Loucy (cell line): ENCODE measurements around the gene TGFBR3.

ENCODE experiments used
- H2AFZ ChIP-seq: fragments of 200-600 bp; sonication (generic); 2 replicates; pipeline ENCODE4 v1.6.0; 2016; ENCODE audit warnings: antibody characterized with exemption, mild to moderate bottlenecking, low read length, moderate library complexity
- H3F3A ChIP-seq: fragments of 200-600 bp; 2 replicates; pipeline ENCODE4 v1.6.0; 2016; ENCODE audit warnings: antibody characterized with exemption, low read depth, mild to moderate bottlenecking
- H3K27me3 ChIP-seq: fragments of 200-600 bp; sonication (generic); 2 replicates; pipeline ENCODE4 v1.6.1; 2014; ENCODE audit warnings: low read length, mild to moderate bottlenecking; ENCODE audit not compliant: insufficient read depth, poor library complexity, severe bottlenecking
- H3K36me3 ChIP-seq: fragments of 200-600 bp; sonication (generic); 2 replicates; pipeline ENCODE4 v1.6.1; 2016; ENCODE audit warnings: low read length; ENCODE audit not compliant: insufficient read depth
- H3K4me1 ChIP-seq: fragments of 200-600 bp; sonication (generic); 2 replicates; pipeline ENCODE4 v1.5.1; 2014; ENCODE audit warnings: low read length, mild to moderate bottlenecking; ENCODE audit not compliant: insufficient read depth, poor library complexity, severe bottlenecking
- H3K4me2 ChIP-seq: fragments of 200-600 bp; sonication (generic); 2 replicates; pipeline ENCODE4 v1.6.0; 2014; ENCODE audit warnings: antibody characterized with exemption, low read length, low read depth, mild to moderate bottlenecking; ENCODE audit not compliant: poor library complexity, severe bottlenecking
- H3K4me3 ChIP-seq: fragments of 200-600 bp; sonication (generic); 2 replicates; pipeline ENCODE4 v1.5.1; 2014; ENCODE audit warnings: low read length, mild to moderate bottlenecking, mixed read lengths; ENCODE audit not compliant: poor library complexity, severe bottlenecking
- H3K79me2 ChIP-seq: fragments of 200-600 bp; sonication (generic); 2 replicates; pipeline ENCODE4 v1.6.1; 2014; ENCODE audit warnings: low read length; ENCODE audit not compliant: insufficient read depth
- H3K9ac ChIP-seq: fragments of 200-600 bp; sonication (generic); 2 replicates; pipeline ENCODE4 v1.6.0; 2014; ENCODE audit warnings: mild to moderate bottlenecking, low read depth, low read length, moderate library complexity; ENCODE audit not compliant: poor library complexity, severe bottlenecking
- H3K9me2 ChIP-seq: fragments of 200-600 bp; sonication (generic); replicated peaks from 2 replicates; pipeline ENCODE4 v1.6.1; 2016; ENCODE audit warnings: low read depth, low read length, mixed read lengths
- H3K9me3 ChIP-seq: fragments of 200-600 bp; sonication (generic); 2 replicates; pipeline ENCODE4 v1.6.1; 2014; ENCODE audit warnings: mild to moderate bottlenecking, antibody characterized with exemption, low read length, low read depth; ENCODE audit not compliant: insufficient read depth
- H4K20me1 ChIP-seq: fragments of 200-600 bp; sonication (generic); 2 replicates; pipeline ENCODE4 v1.6.0; 2014; ENCODE audit warnings: antibody characterized with exemption, low read length, mild to moderate bottlenecking; ENCODE audit not compliant: insufficient read depth, poor library complexity, severe bottlenecking
- CTCF ChIP-seq: fragments of 200-600 bp; sonication (generic); conservative IDR thresholded peaks from 2 replicates; pipeline ENCODE4 v1.5.1; 2014; ENCODE audit warnings: mild to moderate bottlenecking, antibody characterized with exemption, low read length
- EZH2phosphoT487 ChIP-seq: fragments of 200-600 bp; IDR thresholded peaks from 2 replicates; pipeline ENCODE4 v1.6.1; 2018; ENCODE audit warnings: antibody characterized with exemption, mild to moderate bottlenecking, moderate library complexity, borderline replicate concordance

TGFBR3 gene

GRCh38 chr1:91778964-91779363, 107.0 kb downstream of the TGFBR3 start:
- Histone ChIP-seq H3K79me2 (no peaks in the 10 kb centered on the region), H3K9ac (no peak overlapping the region), H3K4me1 (peaks cover 3% of the 10 kb centered on the region), H4K20me1 (no peaks in the 10 kb centered on the region), H3K9me2 (no peaks in the 10 kb centered on the region), H3K9me3 (no peaks in the 10 kb centered on the region), H3F3A (no peaks in the 10 kb centered on the region), H3K4me2 (no peak overlapping the region), H2AFZ (no peak overlapping the region), H3K4me3 (no peak overlapping the region), H3K27me3 (no peaks in the 10 kb centered on the region), H3K36me3 (no peaks in the 10 kb centered on the region)
- TF ChIP-seq CTCF = no peak
- no peak for TF ChIP-seq EZH2phosphoT487

- Histone ChIP-seq H2AFZ (no peak overlapping the region), H4K20me1 (no peaks in the 10 kb centered on the region), H3K9me3 (no peaks in the 10 kb centered on the region), H3K27me3 (no peaks in the 10 kb centered on the region), H3K9me2 (no peaks in the 10 kb centered on the region), H3K4me1 (peaks cover 3% of the 10 kb centered on the region), H3K4me2 (no peak overlapping the region), H3K79me2 (no peaks in the 10 kb centered on the region), H3K4me3 (no peak overlapping the region), H3K9ac (no peak overlapping the region), H3K36me3 (no peaks in the 10 kb centered on the region), H3F3A (no peaks in the 10 kb centered on the region)
- TF ChIP-seq CTCF (no peak), EZH2phosphoT487 (no peak)
These were observed 108.2 kb downstream of the TGFBR3 start for GRCh38 chr1:91777630-91778300.

- H3K9ac ChIP-seq = no peak overlapping the region
- H2AFZ ChIP-seq = no peak overlapping the region
- H3K9me2 ChIP-seq = no peaks in the 10 kb centered on the region
- no peaks in the 10 kb centered on the region for H3F3A ChIP-seq
- no peaks in the 10 kb centered on the region for H3K36me3 ChIP-seq
- H3K9me3 ChIP-seq = no peaks in the 10 kb centered on the region
- no peak overlapping the region for H3K4me2 ChIP-seq
- no peak for TF ChIP-seq CTCF
- no peak for TF ChIP-seq EZH2phosphoT487
- no peaks in the 10 kb centered on the region for H4K20me1 ChIP-seq
- no peak overlapping the region for H3K4me3 ChIP-seq
- peaks cover 3% of the 10 kb centered on the region for H3K4me1 ChIP-seq
- H3K27me3 ChIP-seq = no peaks in the 10 kb centered on the region
- H3K79me2 ChIP-seq = no peaks in the 10 kb centered on the region
These were observed 108.8 kb downstream of the TGFBR3 start for GRCh38 chr1:91777196-91777595.
